Measurements from ENCODE around the gene SLC39A1.

DNA sequence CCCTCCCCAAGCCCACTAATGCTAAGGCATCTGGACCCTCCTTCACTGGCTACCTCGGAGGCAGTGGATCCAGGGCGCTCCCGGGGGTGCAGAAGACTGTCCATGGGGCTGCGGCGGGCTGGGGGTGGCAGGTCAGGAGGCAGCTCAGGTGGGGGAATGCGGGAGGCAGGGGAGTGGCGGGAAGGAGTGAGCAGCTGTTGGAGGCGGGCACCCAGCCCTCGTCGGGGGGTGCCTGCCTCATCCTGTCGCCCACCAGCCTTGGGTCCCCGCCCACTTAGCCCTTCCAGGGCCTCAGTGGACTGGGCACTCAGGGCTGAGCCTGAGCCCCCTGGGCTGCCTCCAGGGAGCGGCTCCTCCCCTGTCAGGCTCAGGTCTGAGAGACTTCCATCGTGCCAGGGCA is 29.9 kb downstream of the SLC39A1 start:
- TF ChIP-seq, protein P1, sequence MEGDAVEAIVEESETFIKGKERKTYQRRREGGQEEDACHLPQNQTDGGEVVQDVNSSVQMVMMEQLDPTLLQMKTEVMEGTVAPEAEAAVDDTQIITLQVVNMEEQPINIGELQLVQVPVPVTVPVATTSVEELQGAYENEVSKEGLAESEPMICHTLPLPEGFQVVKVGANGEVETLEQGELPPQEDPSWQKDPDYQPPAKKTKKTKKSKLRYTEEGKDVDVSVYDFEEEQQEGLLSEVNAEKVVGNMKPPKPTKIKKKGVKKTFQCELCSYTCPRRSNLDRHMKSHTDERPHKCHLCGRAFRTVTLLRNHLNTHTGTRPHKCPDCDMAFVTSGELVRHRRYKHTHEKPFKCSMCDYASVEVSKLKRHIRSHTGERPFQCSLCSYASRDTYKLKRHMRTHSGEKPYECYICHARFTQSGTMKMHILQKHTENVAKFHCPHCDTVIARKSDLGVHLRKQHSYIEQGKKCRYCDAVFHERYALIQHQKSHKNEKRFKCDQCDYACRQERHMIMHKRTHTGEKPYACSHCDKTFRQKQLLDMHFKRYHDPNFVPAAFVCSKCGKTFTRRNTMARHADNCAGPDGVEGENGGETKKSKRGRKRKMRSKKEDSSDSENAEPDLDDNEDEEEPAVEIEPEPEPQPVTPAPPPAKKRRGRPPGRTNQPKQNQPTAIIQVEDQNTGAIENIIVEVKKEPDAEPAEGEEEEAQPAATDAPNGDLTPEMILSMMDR (IDR thresholded peaks at IDR 0.05; ENCODE audit: insufficient read depth, low read length), result no peak
- TF ChIP-seq, protein P2, sequence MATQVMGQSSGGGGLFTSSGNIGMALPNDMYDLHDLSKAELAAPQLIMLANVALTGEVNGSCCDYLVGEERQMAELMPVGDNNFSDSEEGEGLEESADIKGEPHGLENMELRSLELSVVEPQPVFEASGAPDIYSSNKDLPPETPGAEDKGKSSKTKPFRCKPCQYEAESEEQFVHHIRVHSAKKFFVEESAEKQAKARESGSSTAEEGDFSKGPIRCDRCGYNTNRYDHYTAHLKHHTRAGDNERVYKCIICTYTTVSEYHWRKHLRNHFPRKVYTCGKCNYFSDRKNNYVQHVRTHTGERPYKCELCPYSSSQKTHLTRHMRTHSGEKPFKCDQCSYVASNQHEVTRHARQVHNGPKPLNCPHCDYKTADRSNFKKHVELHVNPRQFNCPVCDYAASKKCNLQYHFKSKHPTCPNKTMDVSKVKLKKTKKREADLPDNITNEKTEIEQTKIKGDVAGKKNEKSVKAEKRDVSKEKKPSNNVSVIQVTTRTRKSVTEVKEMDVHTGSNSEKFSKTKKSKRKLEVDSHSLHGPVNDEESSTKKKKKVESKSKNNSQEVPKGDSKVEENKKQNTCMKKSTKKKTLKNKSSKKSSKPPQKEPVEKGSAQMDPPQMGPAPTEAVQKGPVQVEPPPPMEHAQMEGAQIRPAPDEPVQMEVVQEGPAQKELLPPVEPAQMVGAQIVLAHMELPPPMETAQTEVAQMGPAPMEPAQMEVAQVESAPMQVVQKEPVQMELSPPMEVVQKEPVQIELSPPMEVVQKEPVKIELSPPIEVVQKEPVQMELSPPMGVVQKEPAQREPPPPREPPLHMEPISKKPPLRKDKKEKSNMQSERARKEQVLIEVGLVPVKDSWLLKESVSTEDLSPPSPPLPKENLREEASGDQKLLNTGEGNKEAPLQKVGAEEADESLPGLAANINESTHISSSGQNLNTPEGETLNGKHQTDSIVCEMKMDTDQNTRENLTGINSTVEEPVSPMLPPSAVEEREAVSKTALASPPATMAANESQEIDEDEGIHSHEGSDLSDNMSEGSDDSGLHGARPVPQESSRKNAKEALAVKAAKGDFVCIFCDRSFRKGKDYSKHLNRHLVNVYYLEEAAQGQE (IDR thresholded peaks at IDR 0.05; ENCODE audit: insufficient replicate concordance, low read depth), result no peak
- TF ChIP-seq GABPA (IDR thresholded peaks at IDR 0.05; ENCODE audit: low read depth) (no peak), POLR2AphosphoS5 (IDR thresholded peaks at IDR 0.05; ENCODE audit: low read depth) (no peak)

Measured in HL-60 (cell line).